ENCODE data around the gene ATP9B. TPM values are rescaled to one million over a fixed set of nuclear protein-coding genes. Genes with fewer than 3 reads are reported as not detected.

Gene ATP9B
- total RNA-seq, 1 donor from 2014 or later = 33.2 TPM

GRCh38 chr18:79393181-79393634 is 324.0 kb downstream of the ATP9B start:
- no peak overlapping the region for H3K9ac ChIP-seq
- H3K4me1 ChIP-seq = peaks cover 14% of the 10 kb centered on the region
- no peak overlapping the region for H3K27ac ChIP-seq
- H3K79me2 ChIP-seq (ENCODE audit: low read depth) = no peaks in the 10 kb centered on the region
- no peak overlapping the region for H2AFZ ChIP-seq (replicated peaks)
- H3K4me3 ChIP-seq = peak overlapping the region; percentile 46
- peaks cover 22% of the 10 kb centered on the region for H3F3A ChIP-seq (ENCODE audit: low read depth)
- peak overlapping the region; percentile 65 for H3K27ac Mint-ChIP-seq
- DNase-seq (ENCODE audit: low spot score) = no peak
- TF ChIP-seq EZH2phosphoT487 (IDR thresholded peaks at IDR 0.05) (peak; percentile 56), CTCF (IDR thresholded peaks at IDR 0.05) (no peak), EZH2 (IDR thresholded peaks at IDR 0.05) (peak; percentile 92)
- H3K4me2 ChIP-seq = peak overlapping the region; percentile 83
- H3K36me3 ChIP-seq = no peaks in the 10 kb centered on the region
- H3K27me3 Mint-ChIP-seq (ENCODE audit: insufficient read depth, low read depth) = peaks cover 42% of the 10 kb centered on the region
- H3K4me3 Mint-ChIP-seq = peak overlapping the region; percentile 81
- peaks cover 100% of the 10 kb centered on the region for H3K27me3 ChIP-seq
- H3K9me3 Mint-ChIP-seq = peaks cover 2% of the 10 kb centered on the region
- peaks cover 11% of the 10 kb centered on the region for H3K4me1 Mint-ChIP-seq
- H3K36me3 Mint-ChIP-seq = no peaks in the 10 kb centered on the region
- H3K9me3 ChIP-seq (ENCODE audit: low read depth) = no peaks in the 10 kb centered on the region
- H4K20me1 ChIP-seq (ENCODE audit: low read depth) = peaks cover 44% of the 10 kb centered on the region

DNA sequence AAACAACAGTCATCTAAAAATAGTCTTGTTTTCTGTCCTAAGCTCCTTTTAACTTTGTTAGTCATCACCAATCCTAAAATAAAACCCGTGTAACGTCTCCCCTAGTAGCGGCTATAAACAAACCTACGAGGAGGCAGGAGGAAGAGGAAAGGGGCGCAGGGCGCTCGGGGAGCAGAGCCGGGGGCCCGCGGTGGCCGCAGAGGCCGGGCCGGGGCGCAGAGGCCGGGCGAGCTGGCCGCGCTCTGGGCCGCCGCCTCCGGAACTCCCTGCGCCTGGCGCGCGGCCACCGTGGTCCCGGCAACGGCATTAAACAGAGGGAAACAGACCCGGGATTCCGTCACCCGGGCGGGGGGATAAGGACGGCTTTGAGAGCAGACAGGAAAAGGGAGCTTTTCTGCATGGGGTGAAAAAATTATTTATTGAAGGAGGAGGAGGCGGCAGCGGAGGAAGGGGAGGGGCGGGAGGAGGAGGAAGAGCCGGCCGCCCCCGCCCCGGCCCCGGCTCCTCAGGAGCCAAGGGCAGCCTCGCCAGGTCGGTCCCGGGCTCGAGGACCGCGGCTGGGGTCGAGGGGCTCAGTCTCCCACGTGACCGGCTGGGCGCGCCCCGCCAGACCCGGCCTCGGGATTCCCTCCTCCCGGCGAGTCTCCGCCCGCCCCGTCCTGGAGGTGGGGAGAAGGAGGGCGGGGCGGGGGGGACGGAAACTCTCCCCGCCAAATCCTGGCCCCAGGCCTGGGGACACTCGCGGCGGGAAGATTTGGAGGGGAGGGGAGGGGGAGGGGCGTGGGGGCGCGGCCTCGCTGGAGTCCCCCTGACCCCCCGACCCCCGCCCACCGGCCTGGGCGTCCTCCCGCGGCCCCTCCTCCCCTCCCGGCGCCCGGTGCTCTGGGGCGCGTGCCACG is 324.7 kb downstream of the ATP9B start:
- H3K4me1 Mint-ChIP-seq = peaks cover 15% of the 10 kb centered on the region
- peak; percentile 0 for TF ChIP-seq EZH2phosphoT487 (IDR thresholded peaks at IDR 0.05)
- TF ChIP-seq CTCF (IDR thresholded peaks at IDR 0.05) = no peak
- peak; percentile 75 for TF ChIP-seq EZH2 (IDR thresholded peaks at IDR 0.05)
- peak overlapping the region; percentile 81 for H3K4me3 Mint-ChIP-seq
- peak; percentile 76 for DNase-seq (ENCODE audit: low spot score)
- H2AFZ ChIP-seq (replicated peaks) = no peak overlapping the region
- no peak overlapping the region for H3K27ac ChIP-seq
- H3K36me3 Mint-ChIP-seq = no peaks in the 10 kb centered on the region
- H3K27me3 Mint-ChIP-seq (ENCODE audit: insufficient read depth, low read depth) = peaks cover 48% of the 10 kb centered on the region
- no peak overlapping the region for H3K27ac Mint-ChIP-seq
- H3K9ac ChIP-seq = no peak overlapping the region
- peaks cover 100% of the 10 kb centered on the region for H3K27me3 ChIP-seq
- H3K79me2 ChIP-seq (ENCODE audit: low read depth) = no peaks in the 10 kb centered on the region
- H3K4me1 ChIP-seq = peaks cover 14% of the 10 kb centered on the region
- no peaks in the 10 kb centered on the region for H3K9me3 ChIP-seq (ENCODE audit: low read depth)
- H3K9me3 Mint-ChIP-seq = peaks cover 2% of the 10 kb centered on the region
- H3F3A ChIP-seq (ENCODE audit: low read depth) = peaks cover 29% of the 10 kb centered on the region
- peak overlapping the region; percentile 46 for H3K4me3 ChIP-seq
- peak overlapping the region; percentile 83 for H3K4me2 ChIP-seq
- H4K20me1 ChIP-seq (ENCODE audit: low read depth) = peaks cover 50% of the 10 kb centered on the region
- no peaks in the 10 kb centered on the region for H3K36me3 ChIP-seq

DNA sequence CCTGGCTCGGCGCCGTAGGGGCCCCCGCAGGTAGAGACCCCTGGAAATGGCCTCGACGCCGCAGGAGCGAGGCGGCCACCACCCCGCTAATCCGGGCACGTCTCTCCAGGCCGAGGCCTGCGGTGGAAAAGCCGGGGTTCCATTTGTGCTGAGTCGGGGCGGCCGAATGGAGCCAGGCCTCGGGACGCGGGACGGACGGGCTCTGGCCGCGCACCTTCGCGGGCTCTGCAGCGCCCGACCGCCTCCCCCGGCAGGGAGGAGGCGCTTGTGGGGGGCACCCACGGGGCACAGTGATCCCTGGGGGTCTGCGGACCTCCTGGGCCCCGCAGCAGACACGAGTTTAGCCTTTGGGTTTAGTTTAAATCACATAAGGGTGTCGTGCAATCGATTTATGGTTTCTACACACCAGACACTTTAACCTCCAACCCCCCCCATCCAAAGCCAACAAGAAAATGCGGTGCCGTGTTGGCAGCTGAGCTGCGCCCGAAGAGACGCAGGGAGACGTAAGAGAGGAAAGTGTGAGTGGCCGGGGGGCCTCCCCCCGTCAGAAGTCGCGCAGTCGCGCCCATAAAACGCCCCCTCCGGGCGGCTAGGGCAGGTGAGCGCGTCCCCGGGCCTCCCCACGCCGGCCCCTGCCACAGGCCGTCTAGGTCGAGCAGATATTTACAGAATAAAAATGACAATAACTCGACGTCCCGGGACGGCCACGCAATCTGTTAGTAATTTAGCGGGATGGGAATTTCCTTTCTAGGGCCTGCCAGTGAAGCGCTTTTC is 325.5 kb downstream of the ATP9B start:
- H3F3A ChIP-seq (ENCODE audit: low read depth) = peaks cover 35% of the 10 kb centered on the region
- H3K27ac ChIP-seq = no peak overlapping the region
- peak overlapping the region; percentile 46 for H3K4me3 ChIP-seq
- H3K27me3 ChIP-seq = peaks cover 100% of the 10 kb centered on the region
- peaks cover 53% of the 10 kb centered on the region for H4K20me1 ChIP-seq (ENCODE audit: low read depth)
- no peaks in the 10 kb centered on the region for H3K36me3 Mint-ChIP-seq
- peak; percentile 68 for DNase-seq (ENCODE audit: low spot score)
- H3K27me3 Mint-ChIP-seq (ENCODE audit: insufficient read depth, low read depth) = peaks cover 53% of the 10 kb centered on the region
- no peaks in the 10 kb centered on the region for H3K79me2 ChIP-seq (ENCODE audit: low read depth)
- H3K27ac Mint-ChIP-seq = no peak overlapping the region
- TF ChIP-seq EZH2phosphoT487 (IDR thresholded peaks at IDR 0.05) = peak; percentile 97
- peak; percentile 7 for TF ChIP-seq CTCF (IDR thresholded peaks at IDR 0.05)
- peak; percentile 97 for TF ChIP-seq EZH2 (IDR thresholded peaks at IDR 0.05)
- peaks cover 14% of the 10 kb centered on the region for H3K4me1 ChIP-seq
- H3K4me2 ChIP-seq = peak overlapping the region; percentile 83
- no peak overlapping the region for H3K9ac ChIP-seq
- peaks cover 2% of the 10 kb centered on the region for H3K9me3 Mint-ChIP-seq
- H3K4me3 Mint-ChIP-seq = peak overlapping the region; percentile 81
- H3K36me3 ChIP-seq = no peaks in the 10 kb centered on the region
- H2AFZ ChIP-seq (replicated peaks) = no peak overlapping the region
- no peaks in the 10 kb centered on the region for H3K9me3 ChIP-seq (ENCODE audit: low read depth)
- peaks cover 18% of the 10 kb centered on the region for H3K4me1 Mint-ChIP-seq
